Hepatocyte (in vitro differentiated cells): ENCODE measurements around the gene MARK2. TPM values are rescaled to one million over a fixed set of nuclear protein-coding genes. Genes with fewer than 3 reads are reported as not detected.

Experiments
- DNase-seq: peaks from one replicate; pipeline ENCODE4 v3.0.0-alpha.2; 2016; ENCODE audit warnings: low spot score
- H2AFZ ChIP-seq: fragments of 200-600 bp; sonication (generic); 2 replicates; pipeline ENCODE4 v1.6.0; 2016; ENCODE audit warnings: antibody characterized with exemption, mild to moderate bottlenecking
- H3K27ac ChIP-seq: fragments of 200-600 bp; sonication (generic); 2 replicates; pipeline ENCODE4 v1.5.1; 2016; ENCODE audit warnings: mild to moderate bottlenecking
- H3K27me3 ChIP-seq: fragments of 200-600 bp; sonication (generic); 2 replicates; pipeline ENCODE4 v1.6.1; 2016
- H3K36me3 ChIP-seq: fragments of 200-600 bp; sonication (generic); replicated peaks from 2 replicates; pipeline ENCODE4 v1.5.1; 2016; ENCODE audit warnings: low read depth; ENCODE audit not compliant: insufficient read depth
- H3K4me1 ChIP-seq: fragments of 200-600 bp; sonication (generic); 2 replicates; pipeline ENCODE4 v1.5.1; 2016; ENCODE audit warnings: mild to moderate bottlenecking, moderate library complexity; ENCODE audit not compliant: insufficient read depth
- H3K4me2 ChIP-seq: fragments of 200-600 bp; sonication (generic); 2 replicates; pipeline ENCODE4 v1.6.0; 2016
- H3K4me3 ChIP-seq: fragments of 200-600 bp; sonication (generic); 2 replicates; pipeline ENCODE4 v1.5.1; 2016; ENCODE audit warnings: mild to moderate bottlenecking
- H3K79me2 ChIP-seq: fragments of 200-600 bp; sonication (generic); 2 replicates; pipeline ENCODE4 v1.6.0; 2017; ENCODE audit warnings: mild to moderate bottlenecking
- H3K9me2 ChIP-seq: fragments of 200-600 bp; sonication (generic); replicated peaks from 2 replicates; pipeline ENCODE4 v1.6.0; 2017; ENCODE audit warnings: mild to moderate bottlenecking; ENCODE audit not compliant: insufficient read depth
- H3K9me3 ChIP-seq: fragments of 200-600 bp; sonication (generic); 2 replicates; pipeline ENCODE4 v1.5.1; 2016; ENCODE audit warnings: low read depth, mild to moderate bottlenecking
- H4K20me1 ChIP-seq: fragments of 200-600 bp; sonication (generic); 2 replicates; pipeline ENCODE4 v1.6.0; 2016; ENCODE audit warnings: mild to moderate bottlenecking; ENCODE audit not compliant: insufficient read depth, poor library complexity, severe bottlenecking
- CTCF ChIP-seq: fragments of 200-600 bp; sonication (generic); IDR thresholded peaks from 2 replicates; pipeline ENCODE4 v1.5.1; 2016; ENCODE audit warnings: antibody characterized with exemption, mild to moderate bottlenecking; ENCODE audit not compliant: poor library complexity
- EZH2 ChIP-seq: fragments of 200-600 bp; sonication (generic); IDR thresholded peaks from 2 replicates; pipeline ENCODE4 v1.6.1; 2016; ENCODE audit warnings: antibody characterized with exemption, mild to moderate bottlenecking, borderline replicate concordance
- EZH2phosphoT487 ChIP-seq: fragments of 200-600 bp; sonication (generic); IDR thresholded peaks from one replicate; pipeline ENCODE4 v1.6.1; 2018; ENCODE audit warnings: antibody characterized with exemption, mild to moderate bottlenecking, low read depth, moderate library complexity; ENCODE audit not compliant: unreplicated experiment, severe bottlenecking
- WGBS: methylation state at CpG from one replicate; pipeline ENCODE4 v1.1.6; 2016; ENCODE audit warnings: low lambda C conversion rate; ENCODE audit errors: missing lambda C conversion rate; 5-methylcytosine and 5-hydroxymethylcytosine counted together
- polyA plus RNA-seq: library from polyadenylated mRNA; unstranded; fragments of >200 nt; fragmentation: Nextera tagmentation; extraction: Ambion mirVana; gene quantifications from 2 replicates; pipeline ENCODE4 v1.2.1, GENCODE V29; 2016
- small RNA-seq: library from RNA; depleted of rRNA; stranded (forward); fragments of <200 nt; gene quantifications from one replicate; pipeline ENCODE3, GENCODE V24; 2014
- total RNA-seq: library from RNA; depleted of rRNA; stranded (reverse); fragments of >200 nt; gene quantifications from 2 replicates; pipeline ENCODE4 v1.2.3, GENCODE V29; 2014

Gene MARK2
- total and polyA plus RNA-seq, 2 experiments from 2014 or later, result 22.4 to 48.2 TPM

DNA sequence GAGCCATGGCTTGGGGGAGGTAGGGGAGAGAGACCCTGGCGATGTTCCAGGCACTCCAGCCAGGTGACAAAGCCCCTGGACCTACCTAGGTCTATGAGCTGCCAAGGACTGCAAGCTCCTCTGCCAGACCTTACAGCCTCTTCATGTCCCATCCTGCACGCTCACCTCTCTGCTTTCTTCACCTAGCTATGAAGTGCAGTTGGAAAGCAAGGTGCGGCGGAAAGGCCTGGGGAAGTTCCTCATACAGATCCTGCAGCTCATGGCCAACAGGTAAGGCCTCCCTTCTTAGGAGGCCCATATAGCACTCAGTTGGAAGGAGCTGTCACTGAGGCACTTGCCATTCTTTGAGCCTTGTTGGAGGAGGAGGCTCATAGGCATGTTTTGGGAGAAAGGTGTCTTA lies 113.7 kb downstream of the MARK2 start:
- Histone ChIP-seq H3K4me2 (no peak overlapping the region), H3K9me2 (no peaks in the 10 kb centered on the region), H3K36me3 (no peaks in the 10 kb centered on the region), H3K4me3 (no peak overlapping the region), H2AFZ (no peak overlapping the region), H4K20me1 (no peaks in the 10 kb centered on the region), H3K9me3 (no peaks in the 10 kb centered on the region), H3K27ac (no peak overlapping the region), H3K27me3 (no peaks in the 10 kb centered on the region), H3K79me2 (no peaks in the 10 kb centered on the region), H3K4me1 (no peaks in the 10 kb centered on the region)
- TF ChIP-seq EZH2phosphoT487 (no peak), EZH2 (no peak), CTCF (no peak)
- WGBS, result 99% methylated on average over 4 of the region's 4 CpGs
- DNase-seq, result no peak

GRCh38 chr11:63958008-63958407 lies 119.1 kb downstream of the MARK2 start:
- Histone ChIP-seq H3K27ac (no peak overlapping the region), H2AFZ (no peak overlapping the region), H3K4me1 (no peaks in the 10 kb centered on the region), H3K9me2 (no peaks in the 10 kb centered on the region), H3K4me3 (no peak overlapping the region), H3K4me2 (no peak overlapping the region), H3K9me3 (no peaks in the 10 kb centered on the region), H3K27me3 (no peaks in the 10 kb centered on the region), H4K20me1 (no peaks in the 10 kb centered on the region), H3K79me2 (no peaks in the 10 kb centered on the region), H3K36me3 (no peaks in the 10 kb centered on the region)
- 89% methylated on average over 5 of the region's 5 CpGs for WGBS
- no peak for TF ChIP-seq EZH2phosphoT487
- no peak for TF ChIP-seq EZH2
- no peak for TF ChIP-seq CTCF
- DNase-seq, result no peak

Small RNA genes within 50 kb of the gene (small RNA-seq; reads per million reads assigned to genes)
- gene AP006289.1 (not detected), gene RN7SL596P (not detected), gene RNU6-1306P (not detected)

Other genes starting within 250 kb of the MARK2 start
- 26.9 and 32.4 TPM in 2 replicates for gene PLAAT3, start 224.7 kb upstream of the MARK2 start, total RNA-seq
- 49.6 and 59.9 TPM in 2 replicates for gene PLAAT3, start 224.7 kb upstream of the MARK2 start, polyA plus RNA-seq
- gene ATL3, start 167.7 kb upstream of the MARK2 start, total RNA-seq, result 30.1 and 36.2 TPM in 2 replicates
- gene ATL3, start 167.7 kb upstream of the MARK2 start, polyA plus RNA-seq, result 8.7 and 9.7 TPM in 2 replicates
- gene RTN3, start 157.6 kb upstream of the MARK2 start, total RNA-seq, result 85.4 and 89.9 TPM in 2 replicates
- 84.0 and 108 TPM in 2 replicates for gene RTN3, start 157.6 kb upstream of the MARK2 start, polyA plus RNA-seq
- gene ZFTA, start 70.3 kb upstream of the MARK2 start, total RNA-seq, result 41.8 and 44.1 TPM in 2 replicates
- 12.3 and 14.7 TPM in 2 replicates for gene ZFTA, start 70.3 kb upstream of the MARK2 start, polyA plus RNA-seq
- 24.0 and 25.2 TPM in 2 replicates for gene SPINDOC, start 25.7 kb upstream of the MARK2 start, total RNA-seq
- 5.4 and 9.9 TPM in 2 replicates for gene SPINDOC, start 25.7 kb upstream of the MARK2 start, polyA plus RNA-seq
- gene RCOR2, start 78.1 kb downstream of the MARK2 start, total RNA-seq, result 4.3 and 4.4 TPM in 2 replicates
- 3.1 and 3.5 TPM in 2 replicates for gene RCOR2, start 78.1 kb downstream of the MARK2 start, polyA plus RNA-seq
- 12.2 and 15.3 TPM in 2 replicates for gene NAA40, start 99.9 kb downstream of the MARK2 start, total RNA-seq
- 16.4 and 17.9 TPM in 2 replicates for gene NAA40, start 99.9 kb downstream of the MARK2 start, polyA plus RNA-seq
- gene COX8A, start 135.5 kb downstream of the MARK2 start, total RNA-seq, result 430 and 436 TPM in 2 replicates
- gene COX8A, start 135.5 kb downstream of the MARK2 start, polyA plus RNA-seq, result 463 TPM in 2 replicates
- 49.9 and 55.9 TPM in 2 replicates for gene OTUB1, start 147.3 kb downstream of the MARK2 start, total RNA-seq
- 152 and 196 TPM in 2 replicates for gene OTUB1, start 147.3 kb downstream of the MARK2 start, polyA plus RNA-seq
- 0.43 and 0.84 TPM in 2 replicates for gene FLRT1, start 196.8 kb downstream of the MARK2 start, total RNA-seq
- gene FLRT1, start 196.8 kb downstream of the MARK2 start, polyA plus RNA-seq, result 0.34 and 0.61 TPM in 2 replicates